Ovary (tissue), 3 donors: Measurements from ENCODE around the gene C15orf61.

Source experiments
- EP300 ChIP-seq: sonication (generic); formaldehyde crosslinking; IDR thresholded peaks from one replicate; pipeline ENCODE4 v1.6.1; 2017; ENCODE audit warnings: antibody characterized with exemption
- POLR2A ChIP-seq: fragments of 450-650 bp; IDR thresholded peaks from one replicate; pipeline ENCODE4 v1.6.1; 2017; ENCODE audit warnings: antibody characterized with exemption, mild to moderate bottlenecking, moderate library complexity
- TF ChIP-seq, protein P1 (sequence below), 3 donors: fragments of 450-650 bp in 2 of 3; fragments of 200-600 bp in 1 of 3; IDR thresholded peaks; one replicate each; pipeline versions ENCODE4 v1.5.1 to v1.8.0; 2016 to 2022; ENCODE audit warnings: antibody characterized with exemption in 3 of 3, mild to moderate bottlenecking in 1 of 3
- donor health status: DM: no; HTN: no; CAD: no.

DNA sequence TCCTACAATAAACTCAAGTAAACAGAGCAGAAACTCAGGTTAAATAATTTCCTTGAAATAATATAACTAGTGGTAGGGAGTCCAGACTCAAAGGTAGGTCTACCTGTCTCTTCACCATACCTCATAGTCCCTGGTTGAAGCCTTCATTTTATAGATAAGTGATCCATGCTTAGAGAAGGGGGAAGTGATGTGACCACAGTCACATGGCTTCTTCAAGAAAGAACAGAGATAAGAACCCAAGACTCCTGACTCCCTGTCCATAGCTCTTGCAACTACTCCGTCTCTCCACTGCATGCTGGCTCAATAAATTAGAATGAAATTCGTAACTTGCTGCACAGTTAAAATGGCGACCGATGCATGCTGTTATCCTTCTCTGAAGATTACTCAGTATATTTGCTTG lies 11.0 kb upstream of the C15orf61 start:
- TF ChIP-seq, protein P1, sequence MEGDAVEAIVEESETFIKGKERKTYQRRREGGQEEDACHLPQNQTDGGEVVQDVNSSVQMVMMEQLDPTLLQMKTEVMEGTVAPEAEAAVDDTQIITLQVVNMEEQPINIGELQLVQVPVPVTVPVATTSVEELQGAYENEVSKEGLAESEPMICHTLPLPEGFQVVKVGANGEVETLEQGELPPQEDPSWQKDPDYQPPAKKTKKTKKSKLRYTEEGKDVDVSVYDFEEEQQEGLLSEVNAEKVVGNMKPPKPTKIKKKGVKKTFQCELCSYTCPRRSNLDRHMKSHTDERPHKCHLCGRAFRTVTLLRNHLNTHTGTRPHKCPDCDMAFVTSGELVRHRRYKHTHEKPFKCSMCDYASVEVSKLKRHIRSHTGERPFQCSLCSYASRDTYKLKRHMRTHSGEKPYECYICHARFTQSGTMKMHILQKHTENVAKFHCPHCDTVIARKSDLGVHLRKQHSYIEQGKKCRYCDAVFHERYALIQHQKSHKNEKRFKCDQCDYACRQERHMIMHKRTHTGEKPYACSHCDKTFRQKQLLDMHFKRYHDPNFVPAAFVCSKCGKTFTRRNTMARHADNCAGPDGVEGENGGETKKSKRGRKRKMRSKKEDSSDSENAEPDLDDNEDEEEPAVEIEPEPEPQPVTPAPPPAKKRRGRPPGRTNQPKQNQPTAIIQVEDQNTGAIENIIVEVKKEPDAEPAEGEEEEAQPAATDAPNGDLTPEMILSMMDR (IDR thresholded peaks at IDR 0.05) = no peak
- no peak for TF ChIP-seq EP300
- TF ChIP-seq POLR2A = no peak
